GM18526 (cell line): ENCODE measurements around the gene PLPP3.

Experiments used
- POLR2A ChIP-seq: IDR thresholded peaks from 3 replicates; pipeline ENCODE4 v1.6.1; 2011; ENCODE audit not compliant: insufficient read length; ENCODE audit errors: extremely low read depth

The PLPP3 gene

GRCh38 chr1:56505792-56506743 is 73.3 kb downstream of the PLPP3 start:
- no peak for TF ChIP-seq POLR2A

- no peak for TF ChIP-seq POLR2A
Measured at GRCh38 chr1:56502700-56503245, 76.6 kb downstream of the PLPP3 start.

GRCh38 chr1:56501888-56502287 is 77.5 kb downstream of the PLPP3 start:
- no peak for TF ChIP-seq POLR2A

- no peak for TF ChIP-seq POLR2A
Measured at GRCh38 chr1:56501426-56501825, 77.9 kb downstream of the PLPP3 start.

- no peak for TF ChIP-seq POLR2A
Measured at GRCh38 chr1:56496821-56497772, 82.3 kb downstream of the PLPP3 start.

- TF ChIP-seq POLR2A, result no peak
Measured at GRCh38 chr1:56496158-56496557, 83.2 kb downstream of the PLPP3 start.

- TF ChIP-seq POLR2A, result no peak
Measured at GRCh38 chr1:56495538-56495937, 83.8 kb downstream of the PLPP3 start.

GRCh38 chr1:56494306-56494705 is 85.1 kb downstream of the PLPP3 start:
- no peak for TF ChIP-seq POLR2A

- no peak for TF ChIP-seq POLR2A
Measured at GRCh38 chr1:56493826-56494225, 85.5 kb downstream of the PLPP3 start.

GRCh38 chr1:56491441-56491840 is 87.9 kb downstream of the PLPP3 start:
- TF ChIP-seq POLR2A, result no peak

GRCh38 chr1:56490619-56491018 is 88.7 kb downstream of the PLPP3 start:
- TF ChIP-seq POLR2A, result no peak

- TF ChIP-seq POLR2A, result no peak
Measured at GRCh38 chr1:56489695-56490094, 89.7 kb downstream of the PLPP3 start.

- no peak for TF ChIP-seq POLR2A
Measured at GRCh38 chr1:56484695-56485094, 94.7 kb downstream of the PLPP3 start.

- no peak for TF ChIP-seq POLR2A
Measured at GRCh38 chr1:56483104-56483503, 96.3 kb downstream of the PLPP3 start.

GRCh38 chr1:56482486-56482885 is 96.9 kb downstream of the PLPP3 start:
- TF ChIP-seq POLR2A, result no peak
